CD14-positive monocyte (primary cell): ENCODE data around the gene CEP112. TPM values are rescaled to one million over a fixed set of nuclear protein-coding genes. Genes with fewer than 3 reads are reported as not detected.

Experiments used
- DNase-seq, 3 donors: peaks; one replicate each; pipeline ENCODE4 v3.0.0-alpha.2; 2011 to 2022
- H2AFZ ChIP-seq: 2 replicates; pipeline ENCODE4 v1.6.0; 2012; ENCODE audit warnings: mild to moderate bottlenecking, low read depth, low read length, inconsistent platforms; ENCODE audit not compliant: insufficient read depth, poor library complexity, severe bottlenecking
- H3K27ac ChIP-seq, 2 donors: 1 replicate in 1 of 2; 2 replicates in 1 of 2; pipeline ENCODE4 v1.5.1; 2012 to 2013; ENCODE audit warnings: low read length in 2 of 2, control low read depth in 1 of 2, inconsistent platforms in 1 of 2, low read depth in 1 of 2, mild to moderate bottlenecking in 1 of 2
- H3K27me3 ChIP-seq, 2 donors: one replicate each; pipeline versions ENCODE4 v1.6.0 to v1.6.1; 2011 to 2013; ENCODE audit warnings: low read length in 2 of 2; ENCODE audit not compliant: control insufficient read depth in 2 of 2, insufficient read depth in 2 of 2
- H3K36me3 ChIP-seq, 2 donors: replicated peaks in 1 of 2; 1 replicate in 1 of 2; 2 replicates in 1 of 2; pipeline versions ENCODE4 v1.5.1 to v1.6.1; 2012 to 2013; ENCODE audit warnings: low read length in 2 of 2, control low read depth in 1 of 2, inconsistent platforms in 1 of 2, mild to moderate bottlenecking in 1 of 2; ENCODE audit not compliant: insufficient read depth in 2 of 2, control insufficient read depth in 1 of 2
- H3K4me1 ChIP-seq, 2 donors: 1 replicate in 1 of 2; 2 replicates in 1 of 2; pipeline versions ENCODE4 v1.5.1 to v1.6.1; 2012 to 2013; ENCODE audit warnings: low read length in 2 of 2, control low read depth in 1 of 2, inconsistent platforms in 1 of 2, mild to moderate bottlenecking in 1 of 2, moderate library complexity in 1 of 2; ENCODE audit not compliant: insufficient read depth in 2 of 2, control insufficient read depth in 1 of 2
- H3K4me2 ChIP-seq: replicated peaks from 2 replicates; pipeline ENCODE3; 2012; ENCODE audit warnings: low read length, moderate library complexity, mild to moderate bottlenecking; ENCODE audit not compliant: poor library complexity, severe bottlenecking; ENCODE audit errors: extremely low read depth
- H3K4me3 ChIP-seq, 3 experiments: fragments of 200-600 bp in 1 of 3; sonication (generic) in 1 of 3; replicated peaks in 1 of 3; 1 replicate in 2 of 3; 2 replicates in 1 of 3; pipeline ENCODE4 v1.5.1; 2011 to 2013; ENCODE audit warnings: low read length in 3 of 3, mild to moderate bottlenecking in 3 of 3, control low read depth in 2 of 3, low read depth in 2 of 3, inconsistent platforms in 1 of 3, moderate library complexity in 1 of 3
- H3K79me2 ChIP-seq: 2 replicates; pipeline ENCODE4 v1.6.0; 2012; ENCODE audit warnings: mild to moderate bottlenecking, control low read depth, inconsistent platforms, low read length, moderate library complexity; ENCODE audit not compliant: insufficient read depth
- H3K9ac ChIP-seq: 2 replicates; pipeline ENCODE4 v1.6.0; 2017; ENCODE audit warnings: low read length, mild to moderate bottlenecking; ENCODE audit not compliant: insufficient read depth, poor library complexity, severe bottlenecking
- H3K9me3 ChIP-seq, 2 donors: replicated peaks in 1 of 2; 1 replicate in 1 of 2; 2 replicates in 1 of 2; pipeline versions ENCODE4 v1.5.1 to v1.6.1; 2012 to 2013; ENCODE audit warnings: low read length in 2 of 2, control low read depth in 1 of 2; ENCODE audit not compliant: control insufficient read depth in 1 of 2, insufficient read depth in 1 of 2
- H4K20me1 ChIP-seq: 2 replicates; pipeline ENCODE4 v1.6.0; 2012; ENCODE audit warnings: mild to moderate bottlenecking, low read length, control low read depth, moderate library complexity; ENCODE audit not compliant: insufficient read depth
- H3K27ac Mint-ChIP-seq, 7 donors: one replicate each; pipeline ENCODE4 v1.8.0; 2020; ENCODE audit warnings: mild to moderate bottlenecking in 7 of 7, mixed read lengths in 7 of 7, moderate library complexity in 6 of 7, inconsistent platforms in 2 of 7
- H3K27me3 Mint-ChIP-seq, 3 donors: one replicate each; pipeline ENCODE4 v1.8.0; 2021 to 2022; ENCODE audit warnings: low read depth in 3 of 3, mild to moderate bottlenecking in 3 of 3, mixed read lengths in 3 of 3, moderate library complexity in 3 of 3, inconsistent platforms in 1 of 3
- H3K36me3 Mint-ChIP-seq, 2 donors: one replicate each; pipeline ENCODE4 v1.8.0; 2020; ENCODE audit warnings: mixed read lengths in 2 of 2, inconsistent platforms in 1 of 2, mild to moderate bottlenecking in 1 of 2
- H3K4me1 Mint-ChIP-seq: one replicate; pipeline ENCODE4 v1.8.0; 2020; ENCODE audit warnings: mild to moderate bottlenecking, mixed read lengths
- H3K4me3 Mint-ChIP-seq, 2 donors: one replicate each; pipeline ENCODE4 v1.8.0; 2020; ENCODE audit warnings: mild to moderate bottlenecking in 2 of 2, mixed read lengths in 2 of 2, moderate library complexity in 1 of 2
- H3K9me3 Mint-ChIP-seq, 7 donors: one replicate each; pipeline ENCODE4 v1.8.0; 2020 to 2022; ENCODE audit warnings: mixed read lengths in 7 of 7, mild to moderate bottlenecking in 6 of 7, moderate library complexity in 6 of 7, inconsistent platforms in 2 of 7
- CTCF ChIP-seq: fragments of 200-600 bp; IDR thresholded peaks from one replicate; pipeline ENCODE4 v1.8.0; 2022; ENCODE audit warnings: antibody characterized with exemption, mild to moderate bottlenecking
- WGBS: methylation state at CpG from one replicate; pipeline ENCODE4 v1.1.5; 2013; ENCODE audit warnings: missing lambda C conversion rate; ENCODE audit not compliant: insufficient coverage; 5-methylcytosine and 5-hydroxymethylcytosine counted together
- intact Hi-C, 2 donors: fragments of 100-400 bp; cut with micrococcal nuclease; formaldehyde crosslinking; loops; one replicate each; pipeline versions ENCODE4 v1.15.0 to v1.15.1; 2023
- polyA plus RNA-seq, 3 donors: library from polyadenylated mRNA; depleted of rRNA in 1 of 3; unstranded in 2 of 3; stranded (reverse) in 1 of 3; fragments of 300-500 nt in 2 of 3; fragments of >200 nt in 1 of 3; fragmentation: Illumina TruSeq in 2 of 3; gene quantifications; 1 replicate in 2 of 3; 2 replicates in 1 of 3; pipeline ENCODE4 v1.2.3, GENCODE V29; 2012 to 2021

Gene CEP112
- polyA plus RNA-seq, 3 donors: 0.10 TPM; not detected in 2

GRCh38 chr17:65637786-65638185 lies 554.1 kb downstream of the CEP112 start:
- no peaks in the 10 kb centered on the region for H3K4me1 Mint-ChIP-seq
- H3K27me3 Mint-ChIP-seq: peaks cover 0 to 4% (median 0%) of the 10 kb centered on the region in 3 donors
- Histone ChIP-seq H4K20me1 (no peaks in the 10 kb centered on the region), H3K4me3 (no peak overlapping the region), H3K4me2 (no peak overlapping the region), H3K27me3 (no peaks in the 10 kb centered on the region), H3K9ac (no peak overlapping the region), H2AFZ (no peak overlapping the region), H3K79me2 (no peaks in the 10 kb centered on the region), H3K9me3 (peaks cover 0 to 5% of the 10 kb centered on the region in 2 donors), H3K27ac (no peak overlapping the region), H3K4me1 (no peaks in the 10 kb centered on the region), H3K36me3 (no peaks in the 10 kb centered on the region)
- peaks cover 0 to 12% (median 7%) of the 10 kb centered on the region in 7 donors for H3K9me3 Mint-ChIP-seq
- intact Hi-C loops: no loop called here
- H3K4me3 Mint-ChIP-seq: no peak overlapping the region
- 100% methylated on average over 1 of the region's 3 CpGs for WGBS
- H3K27ac Mint-ChIP-seq: no peak overlapping the region
- no peaks in the 10 kb centered on the region for H3K36me3 Mint-ChIP-seq
- no peak for TF ChIP-seq CTCF
- DNase-seq: no peak

- Mint-ChIP-seq H3K4me3 (no peak overlapping the region), H3K9me3 (peaks cover 0 to 3% (median 2%) of the 10 kb centered on the region in 7 donors), H3K4me1 (no peaks in the 10 kb centered on the region), H3K27me3 (peaks cover 0 to 4% (median 0%) of the 10 kb centered on the region in 3 donors), H3K36me3 (no peaks in the 10 kb centered on the region), H3K27ac (no peak overlapping the region)
- H2AFZ ChIP-seq: no peak overlapping the region
- H3K79me2 ChIP-seq: no peaks in the 10 kb centered on the region
- no peak for TF ChIP-seq CTCF
- H3K9me3 ChIP-seq: peaks cover 0 to 4% of the 10 kb centered on the region in 2 donors
- intact Hi-C loops: no loop called here
- H3K27ac ChIP-seq: no peak overlapping the region
- H3K4me1 ChIP-seq: no peaks in the 10 kb centered on the region
- H3K36me3 ChIP-seq: no peaks in the 10 kb centered on the region
- H3K9ac ChIP-seq: no peak overlapping the region
- H3K27me3 ChIP-seq: no peaks in the 10 kb centered on the region
- H3K4me3 ChIP-seq: no peak overlapping the region
- H3K4me2 ChIP-seq: no peak overlapping the region
- no peak for DNase-seq
- WGBS: 60% methylated on average over 1 of the region's 3 CpGs
- no peaks in the 10 kb centered on the region for H4K20me1 ChIP-seq
These were observed 557.4 kb downstream of the CEP112 start for GRCh38 chr17:65634533-65634932.
